Skin of body (tissue), 2 donors: ENCODE data around the gene CTSH. TPM values are rescaled to one million over a fixed set of nuclear protein-coding genes. Genes with fewer than 3 reads are reported as not detected.
"Not testable (repeated sequence)": the region's sequence is repeated elsewhere in the genome, so short reads cannot be mapped to it uniquely, and the experiment has no call there.

ENCODE experiments used
- DNase-seq: peaks from one replicate; lab custom pipeline; 2025; lab: John Stamatoyannopoulos, UW
- total RNA-seq: library from RNA; depleted of rRNA; stranded (reverse); fragments of >200 nt; gene quantifications from one replicate; pipeline ENCODE4 v1.2.3, GENCODE V29; 2014

The CTSH gene
- total RNA-seq, 1 donor from 2014 or later, result 32.7 TPM

DNA sequence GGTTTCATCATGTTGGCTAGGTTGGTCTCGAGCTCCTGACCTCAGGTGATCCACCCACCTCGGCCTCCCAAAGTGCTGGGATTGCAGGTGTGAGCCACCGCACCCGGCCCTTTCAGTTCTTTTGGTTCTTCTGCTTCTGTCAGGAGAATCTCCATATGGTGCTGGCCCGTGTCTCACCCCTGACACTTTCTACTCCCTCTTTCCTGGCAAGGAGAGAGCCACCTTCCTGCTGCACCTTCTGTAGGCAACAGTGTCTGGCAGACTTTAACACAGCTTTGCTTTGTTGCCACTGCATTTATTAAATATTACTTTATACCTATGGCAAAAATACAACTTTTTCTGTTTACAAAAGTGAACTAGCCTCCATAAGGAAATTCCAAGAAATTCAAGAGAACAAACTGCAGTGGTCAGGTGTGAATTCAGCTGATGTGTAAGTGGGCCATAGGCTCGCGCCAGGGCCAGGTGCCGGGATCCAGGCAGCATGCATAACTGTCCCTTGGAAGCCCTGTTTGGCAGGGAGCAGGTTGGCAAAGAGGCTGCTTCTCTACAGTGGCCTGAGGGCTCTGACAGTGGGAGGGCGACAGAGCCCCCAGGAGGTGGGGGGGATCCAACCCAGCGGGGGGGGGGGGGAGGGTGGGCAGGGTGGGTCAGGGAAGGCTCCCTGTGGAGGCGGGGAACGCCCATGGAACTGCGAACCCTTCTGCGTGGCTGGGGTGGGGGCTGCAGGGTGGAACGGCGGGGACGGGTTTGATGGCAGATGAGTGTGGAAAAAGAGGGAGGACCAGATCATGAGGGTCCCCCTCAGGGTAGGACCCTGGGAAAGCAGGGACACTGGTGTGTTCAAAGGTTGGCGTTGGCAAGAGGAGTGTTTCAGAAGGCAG lies 21.1 kb downstream of the CTSH start:
- no peak for DNase-seq

GRCh38 chr15:78923015-78923414 lies 21.8 kb downstream of the CTSH start:
- DNase-seq, result no peak

GRCh38 chr15:78922527-78922926 lies 22.3 kb downstream of the CTSH start:
- peak; percentile 56 for DNase-seq

DNA sequence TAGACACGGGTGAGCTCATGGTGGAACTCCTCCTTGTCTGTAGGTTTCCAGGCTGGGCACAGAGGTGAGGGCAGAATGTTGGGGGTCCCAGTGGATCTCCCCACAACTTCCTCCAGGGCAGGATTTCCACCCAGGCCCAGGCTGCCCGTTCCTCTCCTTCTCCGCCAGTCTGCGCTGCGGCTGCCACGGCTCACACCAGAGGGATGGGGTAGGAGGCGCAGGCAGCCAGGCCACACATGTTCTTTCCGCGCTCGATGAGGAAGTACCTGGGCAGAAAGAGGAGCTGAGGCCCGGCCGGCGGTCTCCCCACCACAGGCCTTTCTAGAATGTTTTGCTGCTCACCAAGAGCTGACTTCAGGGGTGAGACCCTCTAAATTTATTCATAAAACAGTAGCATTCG lies 22.9 kb downstream of the CTSH start:
- no peak for DNase-seq

DNA sequence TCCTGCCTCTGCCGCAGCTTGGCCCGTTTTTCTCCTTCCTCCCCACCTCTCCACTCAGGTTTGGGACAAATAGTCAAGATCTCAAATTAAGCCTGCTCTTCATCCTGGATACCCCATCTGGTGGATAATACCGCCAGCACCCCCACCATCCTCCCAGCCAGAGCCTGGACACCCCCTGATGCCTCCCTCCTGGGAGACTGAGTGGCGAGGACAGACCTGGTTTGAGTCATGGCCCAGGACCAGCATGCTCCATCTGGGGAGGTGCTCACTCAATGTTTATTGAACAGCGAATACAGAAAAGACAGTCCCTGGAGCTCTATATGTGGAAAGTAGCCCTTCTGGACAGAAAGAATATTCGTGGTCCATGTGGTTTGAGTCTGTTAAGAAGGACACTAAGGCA lies 23.3 kb downstream of the CTSH start:
- no peak for DNase-seq

DNA sequence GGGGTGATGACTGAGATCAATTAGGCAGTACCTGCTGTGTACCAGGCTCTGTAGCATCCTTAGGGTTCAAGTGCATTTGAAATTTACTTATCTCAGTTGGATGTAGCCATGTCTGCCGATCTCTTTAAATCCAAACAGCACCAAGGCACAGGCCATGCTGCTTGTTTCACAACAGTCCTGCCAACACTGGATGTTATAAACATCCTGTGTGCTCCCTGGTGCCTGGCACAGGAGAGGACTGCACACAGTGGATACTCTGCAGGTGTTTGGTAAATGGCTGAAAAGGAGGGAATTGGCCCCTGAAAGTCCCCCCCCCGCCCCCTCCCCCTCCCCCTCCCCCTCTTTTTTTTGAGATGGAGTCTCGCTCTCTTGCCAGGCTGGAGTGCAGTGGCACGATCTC lies 27.0 kb downstream of the CTSH start:
- no peak for DNase-seq

- no peak for DNase-seq
These were observed 28.8 kb downstream of the CTSH start for GRCh38 chr15:78916088-78916487.

DNA sequence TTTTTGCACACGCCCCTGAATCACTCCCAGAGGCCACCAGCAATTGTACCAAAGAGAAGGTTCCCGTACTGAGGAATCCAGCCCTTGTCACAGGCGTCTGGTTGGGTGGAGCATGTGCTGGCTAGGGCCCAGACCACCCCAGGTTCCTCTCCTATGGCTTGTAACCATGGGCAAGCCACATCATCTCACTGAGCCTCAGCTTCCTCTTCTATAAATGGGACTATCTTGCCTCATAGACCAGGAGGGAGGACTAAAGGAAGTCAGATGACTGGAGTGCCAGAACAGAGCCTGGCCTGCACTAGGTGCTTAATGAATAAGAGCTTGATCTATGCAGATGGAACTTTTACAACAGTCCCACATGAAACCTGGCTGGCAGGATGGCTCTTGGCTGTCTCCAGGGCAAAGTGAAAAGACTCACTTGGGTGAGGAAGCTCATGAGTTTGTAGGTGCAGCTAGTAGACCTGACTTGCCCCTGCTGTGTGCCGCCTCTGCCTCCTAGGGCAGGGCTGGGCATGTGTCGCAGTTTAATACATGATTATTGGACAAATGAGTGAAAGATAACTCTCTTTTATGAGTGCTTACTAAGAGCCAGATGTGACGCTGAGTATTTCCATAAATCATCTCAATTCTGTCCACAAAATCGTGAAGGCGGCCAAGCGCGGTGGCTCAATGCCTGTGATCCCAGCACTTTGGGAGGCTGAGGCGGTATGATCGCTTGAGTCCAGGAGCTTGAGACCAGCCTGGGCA lies 29.3 kb downstream of the CTSH start:
- no peak for DNase-seq

GRCh38 chr15:78914027-78914764 lies 30.6 kb downstream of the CTSH start:
- no peak for DNase-seq

GRCh38 chr15:78913012-78913411 lies 31.8 kb downstream of the CTSH start:
- no peak for DNase-seq

DNA sequence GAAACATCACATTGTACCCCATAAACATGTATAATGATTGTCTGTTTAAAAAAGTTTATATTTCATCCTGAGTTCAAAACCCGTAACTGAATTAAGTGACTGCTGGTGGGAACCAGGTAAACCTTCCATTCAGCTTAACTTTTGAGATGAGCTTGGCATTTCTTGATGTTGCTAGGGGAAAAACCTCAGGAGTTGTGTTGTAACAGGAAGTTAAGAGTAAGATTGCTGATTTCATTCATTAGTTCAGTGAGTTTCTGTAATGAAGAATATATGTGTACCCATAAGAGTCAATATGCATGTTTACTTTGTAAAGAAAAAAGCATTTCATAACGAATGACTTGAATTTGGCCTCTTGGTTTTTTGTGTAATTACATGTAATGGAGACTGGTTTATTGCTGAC lies 32.5 kb downstream of the CTSH start:
- DNase-seq, result no peak

- no peak for DNase-seq
These were observed 34.6 kb downstream of the CTSH start for GRCh38 chr15:78910271-78910670.

GRCh38 chr15:78909791-78910228 lies 35.0 kb downstream of the CTSH start:
- no peak for DNase-seq

- DNase-seq, result no peak
These were observed 35.6 kb downstream of the CTSH start for GRCh38 chr15:78909160-78909695.

GRCh38 chr15:78907577-78907976 lies 37.3 kb downstream of the CTSH start:
- DNase-seq, result no peak

- no peak for DNase-seq
These were observed 38.6 kb downstream of the CTSH start for GRCh38 chr15:78906316-78906620.

GRCh38 chr15:78904599-78905358 lies 40.1 kb downstream of the CTSH start:
- no peak for DNase-seq

DNA sequence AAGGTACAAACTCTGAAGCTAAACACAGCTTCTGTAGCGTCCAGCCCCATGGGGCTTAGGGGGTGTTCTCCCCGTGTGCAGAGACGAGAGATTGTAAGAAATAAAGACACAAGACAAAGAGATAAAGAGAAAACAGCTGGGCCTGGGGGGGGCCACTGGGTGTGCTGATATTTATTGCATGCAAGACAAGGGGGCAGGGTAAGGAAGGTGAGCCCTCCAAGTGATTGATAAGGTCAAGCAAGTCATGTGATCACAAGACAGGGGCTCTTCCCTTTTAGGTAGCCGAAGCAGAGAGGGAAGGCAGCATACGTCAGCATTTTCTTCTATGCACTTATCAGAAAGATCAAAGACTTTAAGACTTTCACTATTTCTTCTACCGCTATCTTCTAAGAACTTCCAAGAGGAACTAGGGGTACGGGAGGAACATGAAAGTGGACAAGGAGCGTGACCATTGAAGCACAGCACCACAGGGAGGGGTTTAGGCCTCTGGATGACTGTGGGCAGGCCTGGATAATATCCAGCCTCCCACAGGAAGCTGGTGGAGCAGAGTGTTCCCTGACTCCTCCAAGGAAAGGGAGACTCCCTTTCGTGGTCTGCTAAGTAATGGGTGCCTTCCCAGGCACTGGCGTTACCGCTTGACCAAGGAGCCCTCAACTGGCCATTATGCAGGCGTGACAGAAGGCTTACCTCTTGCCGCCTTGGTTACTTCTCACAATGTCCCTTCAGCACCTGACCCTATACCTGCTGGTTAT lies 42.4 kb downstream of the CTSH start:
- not testable (repeated sequence) for DNase-seq

GRCh38 chr15:78900819-78901533 lies 43.9 kb downstream of the CTSH start:
- DNase-seq, result not testable (repeated sequence)

- no peak for DNase-seq
These were observed 46.3 kb downstream of the CTSH start for GRCh38 chr15:78898540-78898939.
